HL-60 (cell line): ENCODE results near the gene PTCD1.

Source experiments
- DNase-seq, 2 experiments: peaks; one replicate each; pipeline ENCODE4 v3.0.0-alpha.2; 2010 to 2020; ENCODE audit warnings: low read depth in 1 of 2, low spot score in 1 of 2
- H3K27ac ChIP-seq: fragments of 250-450 bp; sonication (Bioruptor Pico); replicated peaks from 2 replicates; pipeline ENCODE4 v1.5.1; 2020; ENCODE audit warnings: mild to moderate bottlenecking, moderate library complexity
- H3K27me3 ChIP-seq: fragments of 250-450 bp; sonication (Bioruptor Pico); 2 replicates; pipeline ENCODE4 v1.5.1; 2021; ENCODE audit warnings: mild to moderate bottlenecking, moderate library complexity; ENCODE audit not compliant: insufficient read depth, poor library complexity, severe bottlenecking
- H3K4me3 ChIP-seq: replicated peaks from 2 replicates; pipeline ENCODE4 v1.5.1; 2011; ENCODE audit warnings: mild to moderate bottlenecking, control low read depth, low read length; ENCODE audit not compliant: insufficient read depth
- CTCF ChIP-seq: IDR thresholded peaks from one replicate; pipeline ENCODE4 v1.5.1; 2011; ENCODE audit warnings: low read length, control low read depth, inconsistent platforms; ENCODE audit not compliant: insufficient read depth
- GABPA ChIP-seq: IDR thresholded peaks from 2 replicates; pipeline ENCODE4 v1.6.1; 2012; ENCODE audit warnings: low read depth
- POLR2AphosphoS5 ChIP-seq: IDR thresholded peaks from 2 replicates; pipeline ENCODE4 v1.6.1; 2012; ENCODE audit warnings: low read depth
- REST ChIP-seq: IDR thresholded peaks from 2 replicates; pipeline ENCODE4 v1.6.1; 2012; ENCODE audit warnings: low read depth; ENCODE audit not compliant: insufficient replicate concordance
- SPI1 ChIP-seq: IDR thresholded peaks from 2 replicates; pipeline ENCODE4 v1.6.1; 2012; ENCODE audit warnings: low read depth, mild to moderate bottlenecking, borderline replicate concordance

Gene PTCD1

GRCh38 chr7:99456288-99456687 lies 17.7 kb upstream of the PTCD1 start:
- no peak for TF ChIP-seq SPI1
- no peak; the same call in 1 of the 2 replicates for TF ChIP-seq POLR2AphosphoS5
- TF ChIP-seq GABPA: no peak
- no peak for TF ChIP-seq REST
- no peak for TF ChIP-seq CTCF
- H3K4me3 ChIP-seq: no peak overlapping the region
- H3K27ac ChIP-seq: no peak overlapping the region
- no peaks in the 10 kb centered on the region for H3K27me3 ChIP-seq
- no peak for DNase-seq

GRCh38 chr7:99455874-99456273 lies 17.3 kb upstream of the PTCD1 start:
- DNase-seq: no peak
- TF ChIP-seq CTCF (no peak), SPI1 (no peak), REST (no peak), GABPA (no peak), POLR2AphosphoS5 (no peak)
- Histone ChIP-seq H3K27ac (no peak overlapping the region), H3K27me3 (no peaks in the 10 kb centered on the region), H3K4me3 (no peak overlapping the region)

- no peak overlapping the region for H3K4me3 ChIP-seq
- no peak for DNase-seq
- H3K27ac ChIP-seq: no peak overlapping the region
- no peaks in the 10 kb centered on the region for H3K27me3 ChIP-seq
- 0 out of 2 replicates have a peak, but pooled peaks have one; percentile 33 for TF ChIP-seq POLR2AphosphoS5
- TF ChIP-seq SPI1: no peak
Observed at GRCh38 chr7:99453105-99453504, 14.5 kb upstream of the PTCD1 start.

GRCh38 chr7:99452541-99452940 lies 13.9 kb upstream of the PTCD1 start:
- Histone ChIP-seq H3K4me3 (no peak overlapping the region), H3K27me3 (no peaks in the 10 kb centered on the region), H3K27ac (no peak overlapping the region)
- DNase-seq: no peak
- TF ChIP-seq SPI1: no peak
- peak; percentile 41; the same call in 1 of the 2 replicates for TF ChIP-seq POLR2AphosphoS5

GRCh38 chr7:99451936-99452335 lies 13.3 kb upstream of the PTCD1 start:
- H3K27ac ChIP-seq: no peak overlapping the region
- no peak for DNase-seq
- no peak overlapping the region for H3K4me3 ChIP-seq
- no peaks in the 10 kb centered on the region for H3K27me3 ChIP-seq
- TF ChIP-seq REST (no peak), GABPA (no peak), POLR2AphosphoS5 (no peak)
